ENCODE results near the gene OR6K3.
"Not testable (repeated sequence)": the region's sequence is repeated elsewhere in the genome, so short reads cannot be mapped to it uniquely, and the experiment has no call there.

The OR6K3 gene

GRCh38 chr1:158700552-158700951, 20.0 kb downstream of the OR6K3 start, which contains the start of gene OR6K2:
TSS of gene OR6K2 (minus strand) at chr1:158700652. CDS start at chr1:158700652, 0 bp downstream.
- H3K27ac Mint-ChIP-seq = no peak within 1 kb of the TSS
- no peaks in the 10 kb centered on the region for H3K4me1 Mint-ChIP-seq (ENCODE audit: low read depth)
- H3K36me3 Mint-ChIP-seq (ENCODE audit: low read depth) = no peaks in the 10 kb centered on the region
- H3K9me3 Mint-ChIP-seq = no peaks in the 10 kb centered on the region
- H3K4me3 Mint-ChIP-seq = no peak within 1 kb of the TSS
- no peak for DNase-seq (ENCODE audit: low spot score)
- peaks cover 6% of the 10 kb centered on the region for H3K27me3 Mint-ChIP-seq (ENCODE audit: low read depth)

GRCh38 chr1:158694596-158694995, 25.9 kb downstream of the OR6K3 start:
- Mint-ChIP-seq H3K27me3 (ENCODE audit: low read depth) (peaks cover 3% of the 10 kb centered on the region), H3K4me1 (ENCODE audit: low read depth) (no peaks in the 10 kb centered on the region), H3K9me3 (peaks cover 3% of the 10 kb centered on the region), H3K27ac (no peak overlapping the region), H3K36me3 (ENCODE audit: low read depth) (no peaks in the 10 kb centered on the region), H3K4me3 (no peak overlapping the region)
- DNase-seq (ENCODE audit: low spot score) = no peak

- Mint-ChIP-seq H3K4me1 (ENCODE audit: low read depth) (no peaks in the 10 kb centered on the region), H3K27me3 (ENCODE audit: low read depth) (no peaks in the 10 kb centered on the region)
Observed at GRCh38 chr1:158692356-158692755, 28.2 kb downstream of the OR6K3 start.

DNA sequence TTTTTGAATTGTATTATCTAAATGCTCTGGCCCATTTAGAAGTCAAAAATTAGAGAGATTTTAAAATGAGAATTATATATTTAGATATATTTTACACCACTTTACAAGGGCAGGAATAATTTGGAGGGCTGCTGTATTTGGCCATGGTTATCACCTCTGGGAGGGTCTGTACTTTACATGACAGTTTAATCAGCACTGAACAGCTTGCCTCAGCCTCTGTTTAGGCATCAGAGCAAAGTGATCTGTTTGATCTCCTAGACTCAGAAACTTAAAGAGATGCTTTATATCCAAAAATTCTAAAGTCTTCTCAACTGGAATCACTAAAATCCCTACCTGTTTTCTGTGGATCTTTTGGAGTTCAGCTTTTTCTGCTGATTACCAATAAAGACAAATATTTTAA, 28.6 kb downstream of the OR6K3 start:
- no peak for DNase-seq (ENCODE audit: low spot score)
- Mint-ChIP-seq H3K36me3 (ENCODE audit: low read depth) (no peaks in the 10 kb centered on the region), H3K9me3 (peaks cover 3% of the 10 kb centered on the region), H3K4me1 (ENCODE audit: low read depth) (no peaks in the 10 kb centered on the region), H3K27me3 (ENCODE audit: low read depth) (no peaks in the 10 kb centered on the region), H3K4me3 (no peak overlapping the region), H3K27ac (no peak overlapping the region)

More at GRCh38 chr1:158692356-158692755, 28.2 kb downstream of the OR6K3 start:
- Mint-ChIP-seq H3K36me3 (ENCODE audit: low read depth) (no peaks in the 10 kb centered on the region), H3K4me3 (no peak overlapping the region), H3K9me3 (peaks cover 3% of the 10 kb centered on the region), H3K27ac (no peak overlapping the region)
- DNase-seq (ENCODE audit: low spot score) = no peak

GRCh38 chr1:158691149-158691548, 29.4 kb downstream of the OR6K3 start:
- not testable (repeated sequence) for H3K4me1 Mint-ChIP-seq (ENCODE audit: low read depth); H3K36me3 Mint-ChIP-seq (ENCODE audit: low read depth); H3K27me3 Mint-ChIP-seq (ENCODE audit: low read depth); H3K9me3 Mint-ChIP-seq; H3K27ac Mint-ChIP-seq; DNase-seq (ENCODE audit: low spot score); H3K4me3 Mint-ChIP-seq

- no peak for DNase-seq (ENCODE audit: low spot score)
- peaks cover 3% of the 10 kb centered on the region for H3K9me3 Mint-ChIP-seq
- no peaks in the 10 kb centered on the region for H3K4me1 Mint-ChIP-seq (ENCODE audit: low read depth)
- H3K27me3 Mint-ChIP-seq (ENCODE audit: low read depth) = peaks cover 4% of the 10 kb centered on the region
- no peaks in the 10 kb centered on the region for H3K36me3 Mint-ChIP-seq (ENCODE audit: low read depth)
- no peak overlapping the region for H3K27ac Mint-ChIP-seq
- H3K4me3 Mint-ChIP-seq = no peak overlapping the region
Observed at GRCh38 chr1:158689875-158690274, 30.6 kb downstream of the OR6K3 start.

GRCh38 chr1:158689110-158689509, 31.4 kb downstream of the OR6K3 start:
- peaks cover 3% of the 10 kb centered on the region for H3K9me3 Mint-ChIP-seq
- H3K4me1 Mint-ChIP-seq (ENCODE audit: low read depth) = no peaks in the 10 kb centered on the region
- no peak overlapping the region for H3K4me3 Mint-ChIP-seq
- no peaks in the 10 kb centered on the region for H3K36me3 Mint-ChIP-seq (ENCODE audit: low read depth)
- no peak for DNase-seq (ENCODE audit: low spot score)
- H3K27me3 Mint-ChIP-seq (ENCODE audit: low read depth) = peaks cover 10% of the 10 kb centered on the region
- H3K27ac Mint-ChIP-seq = no peak overlapping the region

DNA sequence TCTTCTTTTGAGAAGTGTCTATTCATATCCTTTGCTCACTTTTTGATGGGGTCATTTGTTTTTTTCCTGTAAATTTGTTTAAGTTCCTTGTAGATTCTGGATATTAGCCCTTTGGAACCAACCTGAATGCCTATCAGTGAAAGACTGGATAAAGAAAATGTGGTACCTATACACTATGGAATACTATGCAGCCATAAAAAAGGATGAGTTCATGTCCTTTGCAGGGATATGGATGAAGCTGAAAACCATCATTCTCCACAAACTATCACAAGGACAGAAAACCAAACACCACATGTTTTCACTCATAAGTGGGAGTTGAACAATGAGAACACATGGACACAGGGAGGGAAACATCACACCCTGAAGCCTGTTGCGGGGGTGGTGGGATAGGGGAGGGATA, 32.2 kb downstream of the OR6K3 start:
- H3K27ac Mint-ChIP-seq; H3K4me3 Mint-ChIP-seq; H3K36me3 Mint-ChIP-seq (ENCODE audit: low read depth); DNase-seq (ENCODE audit: low spot score); H3K9me3 Mint-ChIP-seq; H3K4me1 Mint-ChIP-seq (ENCODE audit: low read depth): not testable (repeated sequence)
- H3K27me3 Mint-ChIP-seq (ENCODE audit: low read depth) = peaks cover 10% of the 10 kb centered on the region

- Mint-ChIP-seq H3K36me3 (ENCODE audit: low read depth) (no peaks in the 10 kb centered on the region), H3K9me3 (peaks cover 3% of the 10 kb centered on the region), H3K4me1 (ENCODE audit: low read depth) (no peaks in the 10 kb centered on the region), H3K4me3 (no peak overlapping the region), H3K27ac (no peak overlapping the region), H3K27me3 (ENCODE audit: low read depth) (peaks cover 16% of the 10 kb centered on the region)
- DNase-seq (ENCODE audit: low spot score) = no peak
Observed at GRCh38 chr1:158687037-158687436, 33.5 kb downstream of the OR6K3 start.

- no peak within 1 kb of the TSS for H3K4me3 Mint-ChIP-seq
- H3K4me1 Mint-ChIP-seq (ENCODE audit: low read depth) = no peaks in the 10 kb centered on the region
- no peak within 1 kb of the TSS for H3K27ac Mint-ChIP-seq
- DNase-seq (ENCODE audit: low spot score) = no peak
- H3K9me3 Mint-ChIP-seq = peaks cover 3% of the 10 kb centered on the region
- no peaks in the 10 kb centered on the region for H3K36me3 Mint-ChIP-seq (ENCODE audit: low read depth)
- peaks cover 16% of the 10 kb centered on the region for H3K27me3 Mint-ChIP-seq (ENCODE audit: low read depth)
Observed at GRCh38 chr1:158686111-158687009, 34.2 kb downstream of the OR6K3 start, which contains the start of gene SPTA1. TSS of gene SPTA1 (minus strand) at chr1:158686715. CDS start at chr1:158686517, 198 bp downstream.

DNA sequence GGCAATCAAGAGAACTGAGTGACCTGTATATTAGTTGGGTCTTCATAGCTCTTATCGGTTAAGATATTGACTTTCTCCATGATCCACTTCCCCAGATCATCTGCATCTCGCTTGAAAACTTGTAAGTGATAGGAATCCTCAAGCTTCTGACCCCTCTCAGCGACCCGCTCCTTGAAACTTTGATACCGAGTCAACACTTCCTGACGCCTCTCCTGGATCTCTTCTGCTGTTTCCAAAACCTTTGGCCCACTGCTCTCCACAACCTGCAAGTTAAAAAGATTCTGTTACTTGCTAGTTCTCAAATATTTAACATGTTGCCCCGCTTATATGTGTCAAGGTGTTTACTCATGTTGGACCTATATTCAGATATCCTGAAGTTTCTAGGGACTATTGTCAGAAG, 35.4 kb downstream of the OR6K3 start:
- no peak overlapping the region for H3K27ac Mint-ChIP-seq
- H3K4me3 Mint-ChIP-seq = no peak overlapping the region
- H3K9me3 Mint-ChIP-seq = peaks cover 1% of the 10 kb centered on the region
- H3K4me1 Mint-ChIP-seq (ENCODE audit: low read depth) = no peaks in the 10 kb centered on the region
- no peaks in the 10 kb centered on the region for H3K36me3 Mint-ChIP-seq (ENCODE audit: low read depth)
- DNase-seq (ENCODE audit: low spot score) = no peak
- peaks cover 16% of the 10 kb centered on the region for H3K27me3 Mint-ChIP-seq (ENCODE audit: low read depth)

- no peaks in the 10 kb centered on the region for H3K4me1 Mint-ChIP-seq (ENCODE audit: low read depth)
- H3K36me3 Mint-ChIP-seq (ENCODE audit: low read depth) = no peaks in the 10 kb centered on the region
- H3K27ac Mint-ChIP-seq = no peak overlapping the region
- no peaks in the 10 kb centered on the region for H3K9me3 Mint-ChIP-seq
- DNase-seq (ENCODE audit: low spot score) = no peak
- H3K4me3 Mint-ChIP-seq = no peak overlapping the region
- H3K27me3 Mint-ChIP-seq (ENCODE audit: low read depth) = peaks cover 21% of the 10 kb centered on the region
Observed at GRCh38 chr1:158681606-158682005, 38.9 kb downstream of the OR6K3 start.

- Mint-ChIP-seq H3K4me3 (no peak overlapping the region), H3K27ac (no peak overlapping the region), H3K4me1 (ENCODE audit: low read depth) (peaks cover 2% of the 10 kb centered on the region), H3K27me3 (ENCODE audit: low read depth) (peaks cover 11% of the 10 kb centered on the region), H3K36me3 (ENCODE audit: low read depth) (no peaks in the 10 kb centered on the region), H3K9me3 (no peaks in the 10 kb centered on the region)
- no peak for DNase-seq (ENCODE audit: low spot score)
Observed at GRCh38 chr1:158679289-158679688, 41.2 kb downstream of the OR6K3 start.

GRCh38 chr1:158675563-158676323, 44.8 kb downstream of the OR6K3 start:
- peaks cover 2% of the 10 kb centered on the region for H3K4me1 Mint-ChIP-seq (ENCODE audit: low read depth)
- H3K4me3 Mint-ChIP-seq = no peak overlapping the region
- no peak for DNase-seq (ENCODE audit: low spot score)
- H3K27ac Mint-ChIP-seq = no peak overlapping the region
- no peaks in the 10 kb centered on the region for H3K9me3 Mint-ChIP-seq
- no peaks in the 10 kb centered on the region for H3K36me3 Mint-ChIP-seq (ENCODE audit: low read depth)
- peaks cover 9% of the 10 kb centered on the region for H3K27me3 Mint-ChIP-seq (ENCODE audit: low read depth)

Measured in T-helper 2 cell treated with Interferon-gamma antibody and Interleukin-4, amounts not matched to agents 5 μg/mL and 100 μg/mL, for 36 hours (primary cell).